Chondrocyte (in vitro differentiated cells): ENCODE measurements around the gene PIK3R6. TPM values are rescaled to one million over a fixed set of nuclear protein-coding genes. Genes with fewer than 3 reads are reported as not detected.

Experiments used
- DNase-seq: peaks from one replicate; pipeline ENCODE4 v3.0.0; 2021; ENCODE audit warnings: mixed read lengths, low spot score
- H3K27ac Mint-ChIP-seq: one replicate; pipeline ENCODE4 v1.8.0; 2021; ENCODE audit warnings: mild to moderate bottlenecking, moderate library complexity, mixed read lengths; ENCODE audit not compliant: unreplicated experiment
- H3K27me3 Mint-ChIP-seq: 2 replicates; pipeline ENCODE4 v1.8.0; 2021; ENCODE audit warnings: low read depth, mixed read lengths
- H3K36me3 Mint-ChIP-seq: 2 replicates; pipeline ENCODE4 v1.8.0; 2021; ENCODE audit warnings: low read depth, mixed read lengths
- H3K4me1 Mint-ChIP-seq: 2 replicates; pipeline ENCODE4 v1.8.0; 2021; ENCODE audit warnings: low read depth, mild to moderate bottlenecking, mixed read lengths
- H3K4me3 Mint-ChIP-seq: one replicate; pipeline ENCODE4 v1.8.0; 2021; ENCODE audit warnings: mild to moderate bottlenecking, moderate library complexity, mixed read lengths; ENCODE audit not compliant: unreplicated experiment
- H3K9me3 Mint-ChIP-seq: 2 replicates; pipeline ENCODE4 v1.8.0; 2021; ENCODE audit warnings: low read depth, mixed read lengths
- total RNA-seq: library from RNA; stranded (reverse); gene quantifications from 3 replicates; pipeline ENCODE4 v1.2.1, GENCODE V29; 2021
- TF ChIP-seq, protein P1 (sequence below): fragments of 200-600 bp; sonication (generic); IDR thresholded peaks from 2 replicates; pipeline ENCODE4 v1.5.0; 2021; ENCODE audit warnings: antibody characterized with exemption, mild to moderate bottlenecking, moderate library complexity

The PIK3R6 gene
- total RNA-seq, 1 donor from 2014 or later = not detected

DNA sequence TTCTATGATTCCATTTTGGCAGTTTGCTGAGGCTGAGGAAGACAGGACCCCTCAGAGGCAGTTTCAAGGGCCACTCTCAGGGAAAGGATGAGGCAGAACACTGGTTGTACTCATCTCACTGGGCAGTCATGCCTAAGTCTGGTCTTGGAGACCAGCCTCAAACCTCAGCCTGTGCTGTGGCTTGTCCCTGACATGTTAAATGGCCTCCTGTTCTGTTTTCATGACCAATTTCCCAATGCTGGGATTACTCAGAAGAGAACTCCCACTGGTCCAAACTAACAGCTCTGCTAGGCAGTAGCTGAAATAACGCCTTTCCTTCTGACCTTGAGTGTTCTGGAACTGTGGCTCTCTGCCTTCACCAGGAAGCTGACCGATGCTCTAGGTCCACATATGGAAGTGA, 100.7 kb downstream of the PIK3R6 start:
- DNase-seq = no peak
- Mint-ChIP-seq H3K27me3 (peaks cover 14% of the 10 kb centered on the region), H3K36me3 (no peaks in the 10 kb centered on the region), H3K4me3 (no peak overlapping the region), H3K9me3 (peaks cover 5% of the 10 kb centered on the region), H3K4me1 (no peaks in the 10 kb centered on the region), H3K27ac (no peak overlapping the region)
- TF ChIP-seq, protein P1, sequence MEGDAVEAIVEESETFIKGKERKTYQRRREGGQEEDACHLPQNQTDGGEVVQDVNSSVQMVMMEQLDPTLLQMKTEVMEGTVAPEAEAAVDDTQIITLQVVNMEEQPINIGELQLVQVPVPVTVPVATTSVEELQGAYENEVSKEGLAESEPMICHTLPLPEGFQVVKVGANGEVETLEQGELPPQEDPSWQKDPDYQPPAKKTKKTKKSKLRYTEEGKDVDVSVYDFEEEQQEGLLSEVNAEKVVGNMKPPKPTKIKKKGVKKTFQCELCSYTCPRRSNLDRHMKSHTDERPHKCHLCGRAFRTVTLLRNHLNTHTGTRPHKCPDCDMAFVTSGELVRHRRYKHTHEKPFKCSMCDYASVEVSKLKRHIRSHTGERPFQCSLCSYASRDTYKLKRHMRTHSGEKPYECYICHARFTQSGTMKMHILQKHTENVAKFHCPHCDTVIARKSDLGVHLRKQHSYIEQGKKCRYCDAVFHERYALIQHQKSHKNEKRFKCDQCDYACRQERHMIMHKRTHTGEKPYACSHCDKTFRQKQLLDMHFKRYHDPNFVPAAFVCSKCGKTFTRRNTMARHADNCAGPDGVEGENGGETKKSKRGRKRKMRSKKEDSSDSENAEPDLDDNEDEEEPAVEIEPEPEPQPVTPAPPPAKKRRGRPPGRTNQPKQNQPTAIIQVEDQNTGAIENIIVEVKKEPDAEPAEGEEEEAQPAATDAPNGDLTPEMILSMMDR = no peak

- H3K27me3 Mint-ChIP-seq = peaks cover 14% of the 10 kb centered on the region
- H3K9me3 Mint-ChIP-seq = peaks cover 5% of the 10 kb centered on the region
- no peak for DNase-seq
- no peak overlapping the region for H3K4me3 Mint-ChIP-seq
- no peak overlapping the region for H3K27ac Mint-ChIP-seq
- peaks cover 2% of the 10 kb centered on the region for H3K36me3 Mint-ChIP-seq
- H3K4me1 Mint-ChIP-seq = no peaks in the 10 kb centered on the region
- TF ChIP-seq, protein P1 = no peak
Observed at GRCh38 chr17:8762012-8762411, 105.5 kb downstream of the PIK3R6 start.

DNA sequence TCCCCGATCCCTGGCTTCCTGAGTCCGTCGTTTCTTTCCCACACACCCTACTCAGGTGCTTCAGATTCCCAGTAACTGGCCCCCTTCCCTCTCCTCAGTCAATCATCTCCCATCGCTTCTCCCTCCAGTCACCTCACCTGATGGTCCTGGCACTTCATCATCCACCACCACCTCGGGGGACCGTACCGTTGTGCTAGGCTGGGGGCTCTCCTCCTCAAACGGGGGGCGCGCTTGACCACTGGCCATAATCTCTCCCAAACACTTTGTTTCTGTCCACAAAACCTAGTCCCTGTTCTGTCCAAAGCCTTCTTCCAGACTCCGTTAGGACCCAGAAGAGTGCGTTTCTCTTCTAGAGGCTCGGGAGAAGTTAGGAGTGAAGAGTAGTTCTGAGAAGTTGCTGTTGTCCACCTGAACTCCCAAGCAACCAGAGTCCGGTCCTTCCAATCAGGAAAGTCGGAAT, 109.3 kb downstream of the PIK3R6 start, which contains the start of gene SPDYE4:
SPDYE4 (minus strand) TSS at position 410 of the 460 bp plus-strand sequence; CDS start at position 246, 164 bp downstream.
- H3K27ac Mint-ChIP-seq = no peak within 1 kb of the TSS
- TF ChIP-seq, protein P1 = no peak
- no peaks in the 10 kb centered on the region for H3K4me1 Mint-ChIP-seq
- peak; percentile 53 for DNase-seq
- no peak within 1 kb of the TSS for H3K4me3 Mint-ChIP-seq
- H3K36me3 Mint-ChIP-seq = peaks cover 2% of the 10 kb centered on the region
- H3K27me3 Mint-ChIP-seq = peaks cover 21% of the 10 kb centered on the region
- peaks cover 5% of the 10 kb centered on the region for H3K9me3 Mint-ChIP-seq

GRCh38 chr17:8757189-8757588, 110.3 kb downstream of the PIK3R6 start:
- DNase-seq = peak; percentile 68
- TF ChIP-seq, protein P1 = no peak
- Mint-ChIP-seq H3K27me3 (peaks cover 21% of the 10 kb centered on the region), H3K9me3 (peaks cover 3% of the 10 kb centered on the region), H3K4me3 (no peak overlapping the region), H3K4me1 (no peaks in the 10 kb centered on the region), H3K27ac (no peak overlapping the region), H3K36me3 (peaks cover 2% of the 10 kb centered on the region)

DNA sequence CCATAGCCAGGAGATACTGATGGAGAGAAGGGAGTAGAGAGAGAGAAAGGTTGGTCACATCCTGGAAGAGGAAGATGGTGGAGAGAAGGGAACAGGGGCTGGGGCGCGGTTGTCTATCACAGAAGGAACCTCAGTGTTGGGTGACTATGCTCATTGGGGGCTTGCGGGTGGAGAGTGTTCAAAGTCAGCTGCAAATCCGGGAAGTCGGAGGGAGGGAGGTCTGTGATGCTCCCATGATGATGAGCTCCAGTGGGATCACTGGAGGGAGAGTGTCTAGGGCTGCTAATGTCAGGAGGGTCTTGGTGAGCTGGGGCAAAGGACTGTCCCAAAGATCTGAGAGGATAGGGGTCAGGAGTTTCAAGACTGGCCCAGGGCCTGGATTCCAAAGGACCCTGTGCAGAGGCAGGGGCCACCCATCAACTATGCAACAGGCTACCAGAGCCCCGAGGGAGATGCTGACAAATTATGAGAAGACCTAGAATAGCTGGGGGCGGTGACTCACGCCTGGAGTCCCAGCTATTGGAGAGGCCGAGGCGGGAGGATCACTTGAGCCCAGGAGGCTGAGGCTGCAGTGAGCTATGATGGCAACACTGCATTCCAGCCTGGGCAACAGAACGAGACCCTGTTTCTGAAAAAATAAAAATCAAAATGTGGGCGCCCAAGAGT, 111.8 kb downstream of the PIK3R6 start:
- H3K4me1 Mint-ChIP-seq = no peaks in the 10 kb centered on the region
- TF ChIP-seq, protein P1 = no peak
- peaks cover 2% of the 10 kb centered on the region for H3K36me3 Mint-ChIP-seq
- H3K27me3 Mint-ChIP-seq = peaks cover 14% of the 10 kb centered on the region
- no peaks in the 10 kb centered on the region for H3K9me3 Mint-ChIP-seq
- peak; percentile 43 for DNase-seq
- H3K4me3 Mint-ChIP-seq = no peak overlapping the region
- no peak overlapping the region for H3K27ac Mint-ChIP-seq
